Mesendoderm (in vitro differentiated cells): Measurements from ENCODE around the gene TSPAN11.
A peak's percentile ranks its signal among the peaks of the same experiment; 100 is the strongest.

ENCODE experiments used
- DNase-seq: peaks from one replicate; pipeline ENCODE4 v3.0.0; 2013
- H2AK5ac ChIP-seq: 2 replicates; pipeline ENCODE4 v1.6.1; 2013; ENCODE audit warnings: low read length, inconsistent platforms
- H2BK120ac ChIP-seq: 2 replicates; pipeline ENCODE4 v1.6.1; 2013; ENCODE audit warnings: low read depth, mild to moderate bottlenecking, low read length, moderate library complexity, mixed read lengths
- H2BK15ac ChIP-seq: replicated peaks from 2 replicates; pipeline ENCODE4 v1.6.1; 2013; ENCODE audit warnings: low read depth, mild to moderate bottlenecking, moderate library complexity
- H2BK5ac ChIP-seq: 2 replicates; pipeline ENCODE4 v1.6.1; 2013; ENCODE audit warnings: low read length, inconsistent platforms
- H3K18ac ChIP-seq: 2 replicates; pipeline ENCODE4 v1.6.1; 2013; ENCODE audit warnings: mild to moderate bottlenecking, low read length, mixed read lengths
- H3K23ac ChIP-seq: one replicate; pipeline ENCODE4 v1.6.1; 2013; ENCODE audit warnings: low read length
- H3K27ac ChIP-seq: 2 replicates; pipeline ENCODE4 v1.5.1; 2013; ENCODE audit warnings: low read depth, mild to moderate bottlenecking, inconsistent platforms, low read length, moderate library complexity
- H3K27me3 ChIP-seq: 2 replicates; pipeline ENCODE4 v1.6.1; 2013; ENCODE audit warnings: low read length, control low read depth, mild to moderate bottlenecking, inconsistent platforms; ENCODE audit not compliant: insufficient read depth, poor library complexity
- H3K36me3 ChIP-seq: 2 replicates; pipeline ENCODE4 v1.6.1; 2013; ENCODE audit warnings: low read length, inconsistent platforms; ENCODE audit not compliant: control insufficient read depth, insufficient read depth
- H3K4ac ChIP-seq: one replicate; pipeline ENCODE4 v1.6.1; 2013; ENCODE audit warnings: low read depth, mild to moderate bottlenecking, low read length, moderate library complexity
- H3K4me1 ChIP-seq: 2 replicates; pipeline ENCODE4 v1.6.1; 2013; ENCODE audit warnings: low read depth, low read length, inconsistent platforms; ENCODE audit not compliant: control insufficient read depth
- H3K4me2 ChIP-seq: 2 replicates; pipeline ENCODE4 v1.6.1; 2013; ENCODE audit warnings: low read length
- H3K4me3 ChIP-seq: 2 replicates; pipeline ENCODE4 v1.5.1; 2013; ENCODE audit warnings: mild to moderate bottlenecking, low read length
- H3K56ac ChIP-seq: one replicate; pipeline ENCODE4 v1.6.1; 2013; ENCODE audit warnings: low read length
- H3K79me1 ChIP-seq: 2 replicates; pipeline ENCODE4 v1.6.1; 2013; ENCODE audit warnings: low read length, inconsistent platforms
- H3K79me2 ChIP-seq: 2 replicates; pipeline ENCODE4 v1.6.1; 2013; ENCODE audit warnings: mild to moderate bottlenecking, low read length; ENCODE audit not compliant: control insufficient read depth, insufficient read depth
- H3K9ac ChIP-seq: 2 replicates; pipeline ENCODE4 v1.6.1; 2013; ENCODE audit warnings: low read length, inconsistent platforms
- H4K5ac ChIP-seq: one replicate; pipeline ENCODE4 v1.6.1; 2013; ENCODE audit warnings: low read length
- H4K8ac ChIP-seq: one replicate; pipeline ENCODE4 v1.6.1; 2013; ENCODE audit warnings: low read depth, mild to moderate bottlenecking, control low read depth, low read length, moderate library complexity
- WGBS: extraction: QIAGEN DNeasy Blood & Tissue Kit; methylation state at CpG from one replicate; pipeline ENCODE4 v1.1.7; 2013; ENCODE audit warnings: low lambda C conversion rate, missing lambda C conversion rate; ENCODE audit not compliant: insufficient coverage; ENCODE audit errors: extremely low coverage; 5-methylcytosine and 5-hydroxymethylcytosine counted together

Gene TSPAN11

GRCh38 chr12:31008241-31008761 is 81.8 kb downstream of the TSPAN11 start:
- H3K56ac ChIP-seq, result peak overlapping the region; percentile 27
- H3K27me3 ChIP-seq, result no peaks in the 10 kb centered on the region
- peak; percentile 31 for DNase-seq
- no peak overlapping the region for H2BK5ac ChIP-seq
- no peaks in the 10 kb centered on the region for H3K36me3 ChIP-seq
- H2BK120ac ChIP-seq, result no peak overlapping the region
- no peak overlapping the region for H2AK5ac ChIP-seq
- H3K4ac ChIP-seq, result no peak overlapping the region
- H2BK15ac ChIP-seq, result no peak overlapping the region
- H3K18ac ChIP-seq, result no peak overlapping the region
- no peak overlapping the region for H3K27ac ChIP-seq
- H3K23ac ChIP-seq, result no peak overlapping the region
- WGBS, result no CpG with 5 or more reads among the region's 6 CpGs
- no peak overlapping the region for H4K5ac ChIP-seq
- H3K79me2 ChIP-seq, result no peaks in the 10 kb centered on the region
- H3K4me3 ChIP-seq, result no peak overlapping the region
- H3K4me1 ChIP-seq, result no peaks in the 10 kb centered on the region
- H4K8ac ChIP-seq, result no peak overlapping the region
- H3K4me2 ChIP-seq, result no peak overlapping the region
- no peak overlapping the region for H3K9ac ChIP-seq
- H3K79me1 ChIP-seq, result no peaks in the 10 kb centered on the region

- WGBS, result no CpG with 5 or more reads among the region's 19 CpGs
- Histone ChIP-seq H4K8ac (no peak overlapping the region), H3K27ac (no peak overlapping the region)
Measured at GRCh38 chr12:31008961-31009840, 82.7 kb downstream of the TSPAN11 start.

GRCh38 chr12:31009976-31010375 is 83.4 kb downstream of the TSPAN11 start:
- Histone ChIP-seq H4K8ac (no peak overlapping the region), H3K36me3 (no peaks in the 10 kb centered on the region), H3K23ac (no peak overlapping the region), H4K5ac (no peak overlapping the region), H3K4me1 (no peaks in the 10 kb centered on the region), H3K18ac (no peak overlapping the region), H3K27ac (no peak overlapping the region), H3K27me3 (no peaks in the 10 kb centered on the region), H3K4me2 (no peak overlapping the region), H2BK120ac (no peak overlapping the region), H3K9ac (no peak overlapping the region), H3K4ac (no peak overlapping the region), H2BK5ac (no peak overlapping the region), H3K4me3 (no peak overlapping the region), H3K56ac (no peak overlapping the region), H2BK15ac (no peak overlapping the region), H3K79me1 (no peaks in the 10 kb centered on the region), H2AK5ac (no peak overlapping the region), H3K79me2 (no peaks in the 10 kb centered on the region)
- no peak for DNase-seq
- WGBS, result no CpG with 5 or more reads among the region's 4 CpGs

More at GRCh38 chr12:31008961-31009840, 82.7 kb downstream of the TSPAN11 start:
- Histone ChIP-seq H2BK5ac (no peak overlapping the region), H2AK5ac (no peak overlapping the region), H2BK15ac (no peak overlapping the region), H3K9ac (no peak overlapping the region), H3K23ac (no peak overlapping the region), H4K5ac (no peak overlapping the region), H3K79me2 (no peaks in the 10 kb centered on the region), H2BK120ac (no peak overlapping the region), H3K56ac (no peak overlapping the region), H3K4me3 (no peak overlapping the region), H3K4me1 (no peaks in the 10 kb centered on the region), H3K36me3 (no peaks in the 10 kb centered on the region), H3K18ac (no peak overlapping the region), H3K79me1 (no peaks in the 10 kb centered on the region), H3K27me3 (no peaks in the 10 kb centered on the region), H3K4ac (no peak overlapping the region), H3K4me2 (no peak overlapping the region)
- DNase-seq, result no peak

- Histone ChIP-seq H3K36me3 (no peaks in the 10 kb centered on the region), H2BK5ac (no peak overlapping the region), H3K79me1 (no peaks in the 10 kb centered on the region), H3K56ac (no peak overlapping the region), H3K9ac (no peak overlapping the region), H3K27me3 (no peaks in the 10 kb centered on the region), H3K4ac (no peak overlapping the region), H4K8ac (no peak overlapping the region), H4K5ac (no peak overlapping the region), H2AK5ac (no peak overlapping the region), H3K18ac (no peak overlapping the region), H3K79me2 (no peaks in the 10 kb centered on the region), H3K4me3 (no peak overlapping the region), H3K23ac (no peak overlapping the region), H3K4me2 (no peak overlapping the region), H2BK15ac (no peak overlapping the region), H2BK120ac (no peak overlapping the region), H3K4me1 (no peaks in the 10 kb centered on the region), H3K27ac (no peak overlapping the region)
- no CpG with 5 or more reads among the region's 5 CpGs for WGBS
- DNase-seq, result no peak
Measured at GRCh38 chr12:31011336-31011735, 84.8 kb downstream of the TSPAN11 start.

GRCh38 chr12:31011746-31012566 is 85.4 kb downstream of the TSPAN11 start:
- no peak overlapping the region for H4K5ac ChIP-seq
- no peak overlapping the region for H3K18ac ChIP-seq
- H2AK5ac ChIP-seq, result no peak overlapping the region
- no peak overlapping the region for H2BK5ac ChIP-seq
- no peak overlapping the region for H3K4me2 ChIP-seq
- no CpG with 5 or more reads among the region's 11 CpGs for WGBS
- H3K36me3 ChIP-seq, result no peaks in the 10 kb centered on the region
- no peaks in the 10 kb centered on the region for H3K4me1 ChIP-seq
- H3K9ac ChIP-seq, result no peak overlapping the region
- H3K79me2 ChIP-seq, result no peaks in the 10 kb centered on the region
- no peak overlapping the region for H2BK15ac ChIP-seq
- no peak overlapping the region for H4K8ac ChIP-seq
- no peak overlapping the region for H3K56ac ChIP-seq
- H2BK120ac ChIP-seq, result no peak overlapping the region
- DNase-seq, result no peak
- no peak overlapping the region for H3K4me3 ChIP-seq
- no peak overlapping the region for H3K4ac ChIP-seq
- H3K27ac ChIP-seq, result no peak overlapping the region
- no peaks in the 10 kb centered on the region for H3K79me1 ChIP-seq
- no peaks in the 10 kb centered on the region for H3K27me3 ChIP-seq
- no peak overlapping the region for H3K23ac ChIP-seq
